ENCODE measurements around the gene RAB27B.

- TF ChIP-seq CTCF (IDR thresholded peaks at IDR 0.05 in 8 of 11, conservative IDR thresholded peaks at IDR 0.05 in 3 of 11) (no peak), POLR2A (IDR thresholded peaks at IDR 0.05) (no peak)
These were observed 60.7 kb downstream of the RAB27B start for GRCh38 chr18:54888933-54889332.
